ENCODE results near the gene AMOTL1.

DNA sequence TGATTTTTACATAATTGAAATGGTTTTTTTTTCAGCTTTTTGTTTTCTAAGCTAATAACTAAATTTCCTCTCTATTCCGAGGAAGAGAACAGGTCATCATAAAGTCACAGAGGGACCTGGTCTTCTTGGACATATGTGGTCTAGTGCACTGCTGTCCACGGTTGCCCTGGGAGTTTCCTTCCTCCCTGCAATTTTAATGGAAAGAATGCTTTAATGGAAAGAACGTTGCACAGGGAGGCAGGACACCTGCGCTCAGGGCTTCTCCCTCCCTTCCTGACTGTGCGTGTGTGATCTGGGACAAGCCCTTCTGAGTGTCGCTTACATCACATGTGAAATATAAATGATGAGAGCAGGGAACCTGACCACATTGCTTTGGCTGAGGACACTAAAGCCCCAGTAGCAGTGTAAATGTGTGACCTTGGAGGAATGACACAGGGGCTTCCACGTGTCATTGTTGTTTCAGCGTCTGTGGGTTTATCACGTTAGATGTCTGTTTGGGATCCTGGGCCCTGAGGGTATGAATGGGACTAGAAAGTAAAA, 93.2 kb downstream of the AMOTL1 start:
- TF ChIP-seq POLR2A (IDR thresholded peaks at IDR 0.05): no peak
- TF ChIP-seq, protein P1, sequence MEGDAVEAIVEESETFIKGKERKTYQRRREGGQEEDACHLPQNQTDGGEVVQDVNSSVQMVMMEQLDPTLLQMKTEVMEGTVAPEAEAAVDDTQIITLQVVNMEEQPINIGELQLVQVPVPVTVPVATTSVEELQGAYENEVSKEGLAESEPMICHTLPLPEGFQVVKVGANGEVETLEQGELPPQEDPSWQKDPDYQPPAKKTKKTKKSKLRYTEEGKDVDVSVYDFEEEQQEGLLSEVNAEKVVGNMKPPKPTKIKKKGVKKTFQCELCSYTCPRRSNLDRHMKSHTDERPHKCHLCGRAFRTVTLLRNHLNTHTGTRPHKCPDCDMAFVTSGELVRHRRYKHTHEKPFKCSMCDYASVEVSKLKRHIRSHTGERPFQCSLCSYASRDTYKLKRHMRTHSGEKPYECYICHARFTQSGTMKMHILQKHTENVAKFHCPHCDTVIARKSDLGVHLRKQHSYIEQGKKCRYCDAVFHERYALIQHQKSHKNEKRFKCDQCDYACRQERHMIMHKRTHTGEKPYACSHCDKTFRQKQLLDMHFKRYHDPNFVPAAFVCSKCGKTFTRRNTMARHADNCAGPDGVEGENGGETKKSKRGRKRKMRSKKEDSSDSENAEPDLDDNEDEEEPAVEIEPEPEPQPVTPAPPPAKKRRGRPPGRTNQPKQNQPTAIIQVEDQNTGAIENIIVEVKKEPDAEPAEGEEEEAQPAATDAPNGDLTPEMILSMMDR (IDR thresholded peaks at IDR 0.05): no peak

Data from adrenal gland (tissue), 5 donors.